ENCODE measurements around the gene ASCC2.

ASCC2 gene

DNA sequence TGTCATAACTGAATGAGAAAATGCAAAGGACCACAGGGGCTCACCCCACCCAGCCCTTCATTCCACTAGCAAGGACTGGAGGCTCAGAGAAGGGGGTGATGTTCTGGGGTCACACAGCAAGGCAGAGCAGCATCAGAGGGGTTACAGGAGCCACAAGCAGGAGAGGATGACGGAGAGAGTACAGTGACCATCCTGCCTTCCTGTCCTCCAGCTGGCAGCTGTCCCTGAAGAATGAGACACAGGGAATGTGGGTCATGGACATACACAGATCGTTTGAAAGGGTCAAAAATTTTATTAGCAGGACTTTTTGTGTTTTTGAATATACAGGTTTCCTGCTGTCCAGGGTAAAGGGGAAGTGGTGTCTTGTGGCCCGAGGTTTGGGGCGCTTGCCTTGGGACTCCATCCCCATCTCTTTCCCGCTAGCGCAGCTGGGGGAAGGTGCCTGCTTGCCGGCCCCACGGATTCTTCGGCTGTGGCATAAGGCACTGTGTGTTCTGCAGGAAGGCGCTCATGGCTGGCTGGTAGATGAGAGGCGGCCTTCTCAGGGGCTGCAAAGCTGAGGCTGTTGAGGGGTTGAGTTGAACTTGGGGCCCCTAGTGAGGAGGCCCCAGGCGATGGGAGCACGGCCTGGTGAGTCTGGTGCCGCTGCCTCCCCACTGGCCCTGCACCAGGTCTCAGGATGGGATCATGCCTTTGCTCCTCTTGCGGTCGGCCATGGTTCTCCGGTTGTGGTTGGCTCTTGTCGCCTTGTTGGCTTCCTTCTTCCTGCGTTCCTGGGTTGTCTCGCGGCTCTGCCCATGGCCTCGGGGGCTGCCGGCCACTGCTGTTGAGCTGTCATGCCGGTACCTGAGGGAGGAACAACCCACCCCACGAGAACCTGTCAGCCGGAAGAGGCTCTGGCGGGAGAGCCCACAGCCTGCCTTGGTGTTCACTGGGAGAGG lies 49.5 kb downstream of the ASCC2 start:
- in situ Hi-C loops (cut with MboI; ENCODE audit: low sequenced_read_pairs), result no loop called here

DNA sequence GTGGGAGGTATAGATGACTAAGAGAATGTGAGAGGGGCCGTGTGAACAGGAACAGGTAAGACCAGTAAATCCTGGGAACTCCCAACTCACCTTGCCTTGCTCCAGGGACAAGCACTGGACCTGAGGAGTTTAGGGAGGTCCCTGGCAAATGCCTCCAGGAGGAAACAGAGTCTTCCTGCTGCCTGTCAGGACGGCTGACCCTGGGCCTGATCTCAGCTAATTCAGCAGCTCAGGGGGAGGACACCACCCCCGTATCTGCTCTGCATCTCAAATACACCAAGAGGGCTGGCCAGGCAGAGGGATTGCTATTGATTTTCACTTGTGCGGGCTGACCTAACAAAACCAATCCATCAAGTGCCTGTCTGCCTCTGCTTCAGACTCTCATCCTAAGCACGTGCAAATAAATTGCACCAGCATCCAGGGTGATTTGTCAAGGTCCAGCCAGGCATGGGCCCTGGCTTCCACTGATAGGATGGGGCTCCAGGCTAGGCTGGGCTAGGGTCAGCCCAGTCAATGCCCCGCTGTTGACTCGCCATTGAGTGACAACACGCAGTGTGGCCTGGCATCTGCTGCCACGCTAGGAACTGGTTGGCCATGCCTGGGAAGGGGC lies 50.6 kb downstream of the ASCC2 start:
- in situ Hi-C loops (cut with MboI; ENCODE audit: low sequenced_read_pairs), result no loop called here

DNA sequence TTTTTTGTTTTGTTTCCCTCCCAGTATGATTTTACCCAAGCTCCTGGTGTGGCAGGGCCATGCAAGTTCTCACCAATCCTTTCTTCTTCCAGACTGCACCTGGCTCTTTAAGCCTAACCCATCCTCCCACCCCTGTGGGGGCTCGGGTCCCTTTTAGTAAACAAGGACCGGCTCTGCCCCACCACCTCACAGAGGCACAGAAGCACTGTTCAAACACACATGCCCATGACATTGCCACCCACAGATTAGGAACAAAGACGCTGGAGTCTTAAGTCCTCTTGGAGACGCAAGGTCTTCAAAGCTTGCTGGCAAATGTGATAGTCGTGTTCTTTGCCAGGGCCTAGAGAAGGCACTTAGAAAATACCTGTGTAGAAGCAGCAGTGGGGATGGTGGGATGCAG lies 52.0 kb downstream of the ASCC2 start:
- in situ Hi-C loops (cut with MboI; ENCODE audit: low sequenced_read_pairs), result no loop called here

DNA sequence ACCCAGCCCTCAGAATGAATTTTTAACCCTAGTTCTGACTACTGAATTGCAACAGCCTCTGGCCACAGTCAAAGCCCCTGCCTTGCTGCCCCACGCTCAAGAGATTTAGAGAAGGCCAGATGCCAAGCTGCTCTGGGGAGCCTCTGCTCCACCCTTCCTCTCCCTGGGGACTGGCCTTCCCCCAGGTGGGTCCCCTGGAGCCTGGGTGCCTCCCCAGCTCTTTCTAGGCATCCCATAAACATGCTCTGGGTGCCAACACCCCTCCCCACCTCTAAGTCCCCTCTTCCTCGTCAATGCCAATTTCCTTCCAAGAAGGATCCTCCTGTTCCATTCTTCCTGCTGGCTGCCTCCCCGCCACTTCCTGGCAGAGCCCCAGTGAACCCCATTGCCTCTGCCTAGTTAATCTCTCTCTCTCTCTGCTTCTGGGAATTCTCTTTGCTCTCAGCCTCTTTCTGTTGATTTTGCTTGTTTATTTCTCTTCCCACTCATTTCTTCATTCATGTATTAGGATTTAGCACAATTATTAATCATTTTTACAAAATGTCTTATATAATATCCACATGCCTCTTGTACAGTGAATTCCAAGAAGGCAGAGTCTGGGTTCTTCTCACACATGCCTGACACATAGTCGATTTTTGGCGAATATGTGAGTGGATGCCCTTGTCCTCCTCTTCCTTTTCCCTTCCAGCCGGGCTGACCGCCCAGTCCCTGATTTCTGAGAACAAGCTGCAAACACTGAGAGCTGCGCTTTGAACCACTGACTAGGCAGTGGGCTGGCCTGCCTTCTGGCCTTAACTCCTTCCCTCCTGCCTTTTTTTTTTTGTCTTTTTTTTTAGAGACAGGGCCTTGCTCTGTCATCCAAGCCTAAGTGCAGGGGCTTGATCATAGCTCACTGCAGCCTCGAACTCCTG lies 53.4 kb downstream of the ASCC2 start:
- in situ Hi-C loops (cut with MboI; ENCODE audit: low sequenced_read_pairs), result no loop called here

DNA sequence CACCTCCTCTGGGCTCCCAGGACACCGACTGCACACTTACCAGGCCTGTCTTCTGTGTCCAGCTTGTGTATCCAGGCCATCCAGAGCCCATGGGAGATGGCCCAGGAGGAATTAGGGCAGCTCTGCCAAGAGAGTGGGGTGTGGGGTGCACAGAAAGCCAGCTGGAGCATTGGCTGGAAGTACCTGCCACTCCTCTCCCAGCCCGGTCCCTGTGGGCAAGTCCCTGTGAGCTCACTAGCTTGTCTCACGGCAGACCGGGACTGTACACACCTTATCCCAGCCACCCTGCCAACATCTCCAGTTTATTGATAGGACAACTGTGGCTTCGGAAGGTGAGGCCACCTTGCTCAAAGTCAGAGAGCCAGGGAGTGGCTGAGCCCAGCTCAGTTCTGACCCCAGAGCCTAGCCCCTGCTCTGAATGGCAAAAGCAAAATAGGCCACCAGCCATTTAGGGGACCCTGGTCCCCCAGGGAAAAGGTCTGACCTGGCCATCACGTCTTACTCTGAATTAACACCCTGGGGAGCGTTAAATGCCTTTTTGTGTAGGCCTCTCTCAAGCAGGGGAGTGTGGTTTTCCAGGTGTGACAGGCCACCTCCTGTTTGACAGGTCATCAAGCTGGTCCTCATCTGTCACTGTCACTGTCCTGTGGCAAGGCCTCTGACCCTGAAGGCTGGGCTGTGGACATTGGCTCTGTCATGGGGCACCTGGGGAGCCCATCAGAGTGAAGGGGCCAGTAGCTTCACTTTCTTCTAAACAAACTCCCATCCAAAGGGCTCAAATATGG lies 55.8 kb downstream of the ASCC2 start:
- in situ Hi-C loops (cut with MboI; ENCODE audit: low sequenced_read_pairs), result no loop called here

DNA sequence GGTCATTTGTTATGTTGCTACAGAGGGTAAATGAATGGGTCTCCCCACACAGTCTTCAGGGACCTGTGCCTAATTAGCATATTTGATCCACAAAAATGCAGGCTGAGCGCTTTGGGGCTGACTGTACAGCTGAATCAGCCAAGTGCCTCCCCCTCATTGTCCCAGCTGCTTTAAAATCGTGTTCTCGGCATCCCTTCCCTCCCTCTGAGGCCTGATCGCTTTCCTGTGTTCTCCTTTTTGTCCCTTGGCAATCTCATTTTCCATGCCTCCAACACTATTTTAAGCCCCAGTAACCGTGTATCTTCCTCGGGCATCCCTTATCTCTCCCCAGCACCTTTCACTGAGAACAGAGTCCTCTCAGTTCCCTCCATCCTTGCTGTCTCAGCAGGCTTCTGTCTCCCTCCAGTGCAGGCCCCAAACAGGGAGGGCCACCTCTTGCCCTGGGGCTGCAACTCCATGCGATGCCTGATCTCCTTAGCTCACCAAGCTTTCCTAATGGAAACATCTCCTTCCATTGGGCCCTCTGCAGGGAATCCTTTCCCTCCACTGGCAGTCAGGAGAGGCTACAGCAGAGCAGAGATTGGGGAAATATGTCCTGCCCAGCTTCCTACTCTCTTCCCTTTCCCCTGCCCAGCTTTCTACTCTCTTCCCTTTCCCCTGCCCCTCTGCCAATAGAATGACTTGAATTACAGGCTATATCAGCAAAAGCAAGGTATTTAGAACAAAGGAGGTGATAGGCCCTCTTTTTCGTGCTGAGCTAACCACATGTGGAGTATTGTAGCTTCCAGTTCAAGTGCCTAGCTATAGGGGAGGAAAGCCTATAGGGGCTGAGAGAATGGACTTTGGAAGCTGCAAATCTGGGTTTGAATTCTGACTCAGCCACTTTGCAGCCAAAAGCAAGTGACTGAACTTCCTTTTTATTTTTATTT lies 57.1 kb downstream of the ASCC2 start:
- in situ Hi-C loops (cut with MboI; ENCODE audit: low sequenced_read_pairs), result no loop called here

DNA sequence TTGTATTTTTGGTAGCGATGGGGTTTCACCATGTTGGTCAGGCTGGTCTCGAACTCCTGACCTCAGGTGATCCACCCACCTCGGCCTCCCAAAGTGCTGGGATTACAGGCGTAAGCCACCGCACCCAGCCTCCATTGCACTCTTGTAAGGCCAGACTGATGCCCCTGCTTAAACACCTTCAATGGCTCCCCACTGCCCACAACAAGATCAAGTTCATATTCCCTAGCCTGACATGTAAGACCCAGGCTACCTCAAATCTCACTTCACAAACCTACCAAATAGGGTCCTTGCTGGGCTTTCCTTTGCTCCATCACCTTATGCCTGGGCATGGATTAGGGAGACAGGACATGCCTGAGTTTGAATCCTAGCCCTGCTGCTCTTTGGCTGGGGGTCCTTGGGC lies 57.9 kb downstream of the ASCC2 start:
- in situ Hi-C loops (cut with MboI; ENCODE audit: low sequenced_read_pairs), result no loop called here

DNA sequence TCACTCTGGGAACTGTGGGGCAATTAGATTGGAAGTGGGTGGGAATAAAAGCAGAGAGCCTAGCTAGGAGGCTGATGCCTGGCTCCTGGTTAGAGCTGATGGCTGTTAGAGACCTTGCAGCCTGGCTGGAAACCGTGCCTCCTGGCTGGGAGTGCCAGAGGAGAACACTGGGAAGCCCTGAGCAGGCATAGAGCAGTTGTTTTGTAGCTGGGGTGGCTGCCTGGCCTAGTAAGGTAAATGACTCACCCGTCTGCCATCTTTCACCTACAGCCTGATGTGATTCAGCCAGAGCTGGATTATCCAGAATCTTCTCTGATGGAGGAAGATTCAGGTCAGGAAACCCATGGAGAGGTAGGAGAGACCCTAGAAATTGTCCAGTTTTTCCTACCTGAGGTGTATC lies 64.8 kb downstream of the ASCC2 start:
- in situ Hi-C loops (cut with MboI; ENCODE audit: low sequenced_read_pairs), result no loop called here

DNA sequence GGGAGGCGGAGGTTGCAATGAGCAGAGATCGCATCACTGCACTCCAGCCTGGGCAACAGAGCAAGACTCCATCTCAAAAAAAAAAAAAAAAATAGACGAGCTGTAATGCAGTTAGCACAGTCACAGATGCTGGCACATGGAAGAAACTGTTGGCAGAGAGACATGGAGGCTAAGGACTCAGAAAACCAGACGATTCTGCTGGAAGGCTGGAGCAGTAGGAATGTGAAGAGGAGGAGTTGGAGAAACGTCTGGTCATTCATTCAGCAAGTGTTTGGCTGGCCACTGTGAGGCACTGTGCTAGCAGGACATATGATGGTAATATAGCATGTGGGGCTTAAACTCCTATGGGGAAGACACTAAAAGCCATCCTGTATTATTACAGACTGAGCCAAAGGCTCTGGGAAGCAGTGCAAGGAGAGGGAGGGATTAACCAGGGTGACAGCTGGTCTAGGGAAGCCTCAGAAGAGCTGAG lies 65.9 kb downstream of the ASCC2 start:
- in situ Hi-C loops (cut with MboI; ENCODE audit: low sequenced_read_pairs), result no loop called here

DNA sequence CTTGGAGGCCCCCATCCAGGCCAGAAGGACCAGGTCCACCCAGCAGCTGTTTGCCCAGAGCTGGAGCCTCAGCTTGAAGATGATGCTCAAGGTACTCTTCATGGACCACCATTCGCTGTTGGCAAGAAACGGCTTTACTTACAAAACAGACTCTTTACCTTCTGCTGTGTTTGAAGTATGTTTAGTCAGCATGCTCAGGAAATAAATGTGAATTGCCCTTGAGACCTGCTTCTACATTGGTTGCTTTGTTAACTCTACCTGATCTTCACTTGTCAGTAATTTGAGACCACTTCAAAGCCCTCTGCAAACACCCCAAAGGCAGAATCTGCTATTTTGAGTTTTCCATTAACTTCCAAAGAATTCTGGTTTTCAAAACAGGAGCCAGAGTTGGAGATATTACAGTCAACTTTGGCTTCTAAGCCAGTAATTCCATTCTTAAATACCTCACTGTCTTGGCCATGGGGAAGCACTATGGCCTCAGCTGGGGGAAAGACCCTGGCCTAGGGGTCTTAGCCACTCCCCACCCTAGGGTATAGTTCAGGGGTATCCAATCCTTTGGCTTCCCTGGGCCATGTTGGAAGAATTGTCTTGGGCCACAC lies 68.3 kb downstream of the ASCC2 start:
- in situ Hi-C loops (cut with MboI; ENCODE audit: low sequenced_read_pairs), result no loop called here

DNA sequence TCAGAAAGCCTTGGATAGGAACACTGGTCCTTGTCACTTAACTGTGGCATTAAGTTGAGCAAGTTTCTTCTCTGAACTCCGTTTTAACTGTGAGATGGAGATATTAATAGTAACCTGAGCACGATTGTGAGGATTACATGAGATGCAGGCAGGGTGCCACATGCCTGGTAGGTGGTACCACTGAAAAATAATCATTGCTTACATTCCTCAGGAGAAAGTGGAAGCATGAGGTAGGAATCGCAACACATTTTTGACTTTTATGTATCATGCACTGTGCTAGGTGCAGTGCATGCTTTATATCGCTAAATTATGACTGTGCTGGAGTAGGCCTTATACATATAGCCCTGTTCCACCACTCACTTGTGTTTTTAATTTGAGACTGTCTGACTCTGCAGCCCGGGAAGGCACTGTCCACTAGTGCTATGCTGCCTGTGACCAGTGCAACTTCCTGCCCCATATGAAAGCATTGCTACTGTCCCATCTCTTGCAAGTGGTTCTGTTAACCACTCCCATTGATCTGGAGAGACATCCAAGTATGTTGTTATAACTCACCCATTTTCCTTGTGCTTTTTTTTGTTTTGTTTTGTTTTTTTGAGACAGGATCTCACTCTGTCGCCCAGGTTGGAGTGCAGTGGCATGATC lies 69.9 kb downstream of the ASCC2 start:
- in situ Hi-C loops (cut with MboI; ENCODE audit: low sequenced_read_pairs), result no loop called here

DNA sequence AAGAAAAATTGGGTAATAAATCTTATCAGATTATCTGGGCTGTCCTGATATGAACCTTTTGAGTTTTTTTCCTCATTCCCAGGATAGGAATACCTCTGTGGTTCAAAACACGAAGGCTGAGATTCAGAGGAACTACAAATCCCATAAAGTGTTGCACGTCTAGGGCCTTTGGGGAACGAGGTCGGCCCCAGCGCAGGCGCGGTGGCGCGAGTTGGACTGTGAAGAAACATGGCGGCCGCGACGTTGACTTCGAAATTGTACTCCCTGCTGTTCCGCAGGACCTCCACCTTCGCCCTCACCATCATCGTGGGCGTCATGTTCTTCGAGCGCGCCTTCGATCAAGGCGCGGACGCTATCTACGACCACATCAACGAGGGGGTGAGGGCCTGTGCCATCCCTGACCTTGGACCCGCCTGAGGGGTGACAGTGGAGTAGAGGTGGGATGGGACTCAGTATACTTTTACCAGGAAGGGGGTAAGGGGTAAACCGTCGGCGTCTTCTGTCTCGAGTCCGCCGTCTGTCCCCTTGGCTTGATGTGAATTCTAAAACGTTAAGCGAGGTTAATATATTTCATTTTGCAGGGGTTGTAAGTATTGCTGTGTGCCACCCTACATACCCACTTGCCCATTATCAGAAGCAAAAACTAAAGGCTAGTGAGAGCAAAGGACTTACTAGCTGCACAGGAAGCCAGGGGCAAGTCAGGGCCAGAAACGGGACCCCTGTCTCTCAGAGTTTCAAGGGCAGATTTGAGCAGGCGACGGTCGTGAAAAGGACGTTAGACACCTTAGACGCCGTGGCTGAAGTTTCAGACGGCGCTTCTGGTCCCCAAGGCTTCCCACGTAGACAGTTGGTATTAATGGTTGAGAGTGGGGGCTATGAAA lies 70.7 kb downstream of the ASCC2 start, which contains the start of gene UQCR10:
UQCR10 (plus strand) TSS at position 199 of the 881 bp plus-strand sequence; CDS start at position 229, 30 bp downstream.
- in situ Hi-C loops (cut with MboI; ENCODE audit: low sequenced_read_pairs), result no loop called here

DNA sequence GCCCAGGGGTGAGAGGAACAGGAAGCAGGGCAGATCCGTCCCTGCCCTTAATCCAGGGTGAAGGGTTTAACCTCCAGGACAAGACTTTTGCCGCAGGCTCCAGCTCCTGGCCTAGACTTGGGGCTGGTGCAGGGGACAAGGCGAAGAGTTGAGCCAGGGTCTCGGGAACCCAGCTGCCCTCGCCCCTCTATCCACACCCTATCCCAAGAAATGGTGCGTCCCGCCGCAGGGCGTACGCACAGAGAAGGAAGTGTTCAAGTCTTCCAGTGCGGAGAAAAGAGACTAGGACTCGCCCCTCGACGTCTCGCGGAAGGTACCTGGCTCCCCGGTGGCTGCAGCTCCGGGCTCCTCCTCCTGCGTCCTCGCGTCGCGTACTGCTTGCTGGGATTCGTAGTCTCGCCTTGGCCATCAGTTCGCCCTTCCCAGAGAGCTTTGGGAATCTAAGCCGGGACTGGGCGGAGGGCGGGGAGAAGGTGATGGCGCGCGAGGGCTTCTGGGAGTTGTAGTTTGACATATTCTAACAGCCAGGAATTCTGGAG lies 71.4 kb downstream of the ASCC2 start, which contains the start of gene ZMAT5:
ZMAT5 (minus strand) TSS at position 376 of the 539 bp plus-strand sequence. CDS start 18,463 bp downstream, outside the sequence.
- in situ Hi-C loops (cut with MboI; ENCODE audit: low sequenced_read_pairs), result no loop called here

DNA sequence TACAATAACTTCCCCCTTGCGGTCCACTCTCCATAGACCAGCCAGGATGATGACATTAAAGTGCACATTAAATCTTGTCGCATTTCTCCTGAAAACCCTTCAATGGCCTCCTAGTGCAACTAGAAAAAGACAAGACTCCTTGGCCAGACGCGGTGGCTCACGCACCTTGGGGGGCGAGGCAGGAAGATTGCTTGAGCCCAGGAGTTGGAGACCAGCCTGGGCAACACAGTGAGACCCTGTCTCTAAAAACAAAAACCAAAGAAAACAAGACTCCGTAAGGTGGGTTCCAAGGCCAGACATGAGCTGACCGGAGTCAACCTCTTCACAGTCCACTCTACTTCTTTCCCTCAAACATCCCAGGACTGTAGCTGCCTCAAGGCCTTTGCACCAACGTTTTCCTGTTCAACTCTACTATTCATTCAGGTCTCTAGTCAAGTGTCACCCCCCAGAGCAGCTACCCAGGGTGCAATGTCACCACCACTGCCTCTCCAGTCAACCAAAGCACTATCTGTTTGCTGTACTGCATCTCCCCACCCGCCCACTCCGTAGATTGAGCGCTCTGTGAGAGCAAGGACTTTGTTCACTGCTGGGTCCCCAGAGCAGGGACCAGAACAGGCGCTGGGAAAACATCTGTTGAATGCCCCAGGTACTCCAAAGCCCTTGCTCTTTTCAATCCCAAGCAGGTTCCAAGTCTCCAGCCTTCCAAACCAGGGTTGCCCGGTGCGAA lies 72.0 kb downstream of the ASCC2 start:
- in situ Hi-C loops (cut with MboI; ENCODE audit: low sequenced_read_pairs), result no loop called here

DNA sequence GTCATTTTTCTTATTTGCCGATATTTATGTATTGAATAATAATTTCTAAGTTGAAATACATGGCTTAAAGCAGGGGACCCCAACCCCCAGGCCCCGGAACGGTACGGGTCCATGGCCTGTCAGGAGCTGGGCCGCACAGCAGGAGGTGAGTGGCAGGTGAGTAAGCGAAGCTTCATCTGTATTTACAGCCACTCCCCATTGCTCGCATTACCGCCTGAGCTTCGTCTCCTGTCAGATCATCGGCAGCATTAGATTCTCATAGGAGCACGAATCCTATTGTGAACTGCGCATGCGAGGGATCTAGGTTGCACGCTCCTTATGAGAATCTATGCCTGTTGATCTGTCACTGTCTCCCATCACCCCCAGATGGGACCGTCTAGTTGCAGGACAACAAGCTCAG lies 75.8 kb downstream of the ASCC2 start:
- in situ Hi-C loops (cut with MboI; ENCODE audit: low sequenced_read_pairs), result no loop called here

DNA sequence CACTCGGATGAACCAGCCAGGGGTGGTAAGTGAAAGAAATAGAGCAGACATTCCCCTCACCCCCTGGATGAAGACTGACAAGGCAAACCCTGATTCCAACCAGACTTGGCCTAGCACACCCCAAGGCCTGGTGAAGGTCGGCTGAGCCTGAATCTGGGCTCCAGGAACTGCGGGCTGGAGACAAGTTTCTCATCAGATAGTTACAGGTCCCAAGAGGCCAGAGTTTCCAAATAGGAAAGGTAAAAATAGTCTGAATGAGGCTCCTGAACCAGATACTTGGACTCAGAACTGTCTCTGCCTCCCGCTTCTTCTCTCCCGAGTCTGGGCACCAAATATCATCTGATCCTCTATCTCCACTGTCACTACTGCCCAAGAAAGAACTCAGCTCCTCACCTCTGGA lies 79.1 kb downstream of the ASCC2 start:
- in situ Hi-C loops (cut with MboI; ENCODE audit: low sequenced_read_pairs), result no loop called here

Data from HL-60/S4 treated with phorbol 12-myristate 13-acetate at 8.2 ng/mL for 4 days and 3 days (cell line).